Bronchial epithelial cell (primary cell): ENCODE measurements around the gene SKI. TPM values are rescaled to one million over a fixed set of nuclear protein-coding genes. Genes with fewer than 3 reads are reported as not detected.

Source experiments
- DNase-seq: peaks from one replicate; pipeline ENCODE4 v3.0.0-alpha.2; 2010; ENCODE audit warnings: low read depth
- FAIRE-seq: peaks from 2 replicates; lab custom pipeline; 2011; peaks lifted over from hg19 to GRCh38; lab: Jason Lieb, UNC
- H3K27me3 ChIP-seq: 2 replicates; pipeline ENCODE4 v1.5.1; 2011; ENCODE audit warnings: low read length; ENCODE audit not compliant: control insufficient read depth, insufficient read depth
- H3K36me3 ChIP-seq: 2 replicates; pipeline ENCODE4 v1.5.1; 2011; ENCODE audit warnings: low read length; ENCODE audit not compliant: control insufficient read depth, insufficient read depth
- H3K4me3 ChIP-seq: 2 replicates; pipeline ENCODE4 v1.5.1; 2011; ENCODE audit warnings: mild to moderate bottlenecking, low read depth, low read length, control low read depth
- CTCF ChIP-seq: IDR thresholded peaks from 2 replicates; pipeline ENCODE4 v1.5.1; 2011; ENCODE audit warnings: mild to moderate bottlenecking, moderate library complexity, low read length, control low read depth, inconsistent platforms; ENCODE audit not compliant: insufficient read depth, severe bottlenecking
- total RNA-seq: library from RNA; depleted of rRNA; stranded (reverse); fragments of >200 nt; gene quantifications from 2 replicates; pipeline ENCODE4 v1.2.1, GENCODE V29; 2014

Gene SKI
- total RNA-seq, 1 donor from 2014 or later: 8.4 TPM

- no peak overlapping the region for H3K4me3 ChIP-seq
- FAIRE-seq: no peak
Observed at GRCh38 chr1:2339206-2340085, 111.3 kb downstream of the SKI start.

GRCh38 chr1:2340086-2340917 is 112.2 kb downstream of the SKI start:
- no peak for TF ChIP-seq CTCF
- no peak for FAIRE-seq

More at GRCh38 chr1:2339206-2340085, 111.3 kb downstream of the SKI start:
- TF ChIP-seq CTCF: no peak
- DNase-seq: no peak
- no peaks in the 10 kb centered on the region for H3K27me3 ChIP-seq
- no peaks in the 10 kb centered on the region for H3K36me3 ChIP-seq

DNA sequence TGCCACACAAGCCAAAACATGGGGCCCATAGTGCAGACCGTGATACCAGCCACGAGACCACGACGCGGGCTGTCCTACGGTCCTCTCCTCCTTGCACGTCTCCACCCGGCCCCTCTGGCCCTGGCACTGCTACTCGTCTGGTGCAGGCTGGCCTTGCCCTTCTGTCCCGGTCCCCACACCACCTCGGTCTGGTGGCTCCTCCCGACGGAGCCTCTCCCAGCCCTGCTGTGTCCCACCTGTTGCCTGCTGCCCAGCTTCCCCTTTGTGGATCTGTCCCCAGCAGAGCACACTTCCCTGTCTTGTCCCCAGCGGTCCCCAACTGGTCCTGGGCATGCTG is 112.8 kb downstream of the SKI start:
- no peak for DNase-seq
- Histone ChIP-seq H3K27me3 (no peaks in the 10 kb centered on the region), H3K4me3 (no peak overlapping the region), H3K36me3 (no peaks in the 10 kb centered on the region)
- no peak for FAIRE-seq
- TF ChIP-seq CTCF: no peak

More at GRCh38 chr1:2340086-2340917, 112.2 kb downstream of the SKI start:
- H3K27me3 ChIP-seq: no peaks in the 10 kb centered on the region
- no peaks in the 10 kb centered on the region for H3K36me3 ChIP-seq
- H3K4me3 ChIP-seq: no peak overlapping the region
- DNase-seq: no peak

- no peak for FAIRE-seq
- Histone ChIP-seq H3K4me3 (no peak overlapping the region), H3K36me3 (no peaks in the 10 kb centered on the region), H3K27me3 (no peaks in the 10 kb centered on the region)
- no peak for TF ChIP-seq CTCF
- DNase-seq: no peak
Observed at GRCh38 chr1:2341706-2342383, 113.7 kb downstream of the SKI start.

DNA sequence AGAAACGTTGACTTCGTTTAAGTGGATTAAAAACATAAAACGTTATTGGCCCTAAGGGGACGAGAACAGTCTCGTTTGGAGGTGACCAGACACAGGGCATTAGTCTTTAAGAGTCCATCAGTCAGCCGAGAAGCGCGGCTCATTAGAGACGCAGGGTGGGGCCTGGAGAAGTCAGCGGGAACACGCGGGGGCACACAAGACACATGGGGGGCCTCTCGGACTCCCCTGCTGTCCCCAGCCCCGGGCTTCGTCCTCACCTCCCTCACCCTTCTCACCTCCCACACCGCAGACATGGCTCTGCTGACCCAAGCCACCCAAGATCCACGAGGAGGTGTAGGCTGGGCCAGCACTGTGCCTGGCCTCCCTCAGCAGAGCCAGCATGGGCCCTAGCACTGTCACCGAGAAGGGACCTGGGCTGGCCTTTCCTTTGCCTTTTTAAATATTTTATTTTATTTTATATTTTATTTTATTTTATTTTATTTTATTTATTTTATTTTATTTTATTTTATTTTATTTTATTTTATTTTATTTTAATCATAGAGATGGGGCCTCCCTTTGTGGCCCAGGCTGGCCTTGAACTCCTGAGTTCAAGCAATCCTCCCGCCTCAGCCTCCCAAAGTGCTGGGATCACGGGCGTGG is 114.4 kb downstream of the SKI start:
- no peak for TF ChIP-seq CTCF
- H3K27me3 ChIP-seq: no peaks in the 10 kb centered on the region
- FAIRE-seq (no peak), DNase-seq (no peak)
- no peak overlapping the region for H3K4me3 ChIP-seq
- H3K36me3 ChIP-seq: no peaks in the 10 kb centered on the region
